GM10266 (cell line): ENCODE results near the gene PRR15L.

Experiments used
- DNase-seq: peaks from one replicate; pipeline ENCODE4 v3.0.0; 2012; ENCODE audit errors: extremely low spot score
- CTCF ChIP-seq: IDR thresholded peaks from 2 replicates; pipeline ENCODE4 v1.5.1; 2012; ENCODE audit warnings: mild to moderate bottlenecking, low read depth; ENCODE audit not compliant: control insufficient read depth, insufficient read depth; ENCODE audit errors: missing control alignments

The PRR15L gene

GRCh38 chr17:47948706-47949196, 8.9 kb downstream of the PRR15L start:
- peak; percentile 20 for TF ChIP-seq CTCF
- DNase-seq, result no peak

- peak; percentile 87 for DNase-seq
- peak; percentile 74 for TF ChIP-seq CTCF
Measured at GRCh38 chr17:47946929-47947397, 10.7 kb downstream of the PRR15L start.

GRCh38 chr17:47946516-47946915, 11.2 kb downstream of the PRR15L start:
- TF ChIP-seq CTCF, result no peak
- no peak for DNase-seq

- DNase-seq, result no peak
- no peak for TF ChIP-seq CTCF
Measured at GRCh38 chr17:47945529-47946508, 11.9 kb downstream of the PRR15L start.

DNA sequence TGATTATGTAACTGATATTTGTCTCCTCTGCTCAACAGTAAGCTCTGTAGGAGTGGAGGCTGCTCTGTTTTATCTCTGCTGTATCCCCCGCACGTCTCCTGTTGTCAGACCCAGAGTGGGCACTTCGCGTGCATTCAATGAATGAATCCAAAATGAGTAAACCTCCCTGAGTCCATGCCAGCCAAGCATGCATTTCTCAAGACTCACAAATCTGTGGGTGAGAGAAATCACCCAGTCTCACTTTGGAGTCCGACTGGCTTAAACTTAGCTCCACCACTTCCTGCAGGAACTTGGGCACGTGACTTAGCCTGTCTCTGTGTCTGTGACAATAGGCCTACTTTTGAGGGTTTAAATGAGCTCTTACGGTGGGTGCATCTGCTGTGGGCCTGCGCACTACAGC, 12.6 kb downstream of the PRR15L start:
- no peak for DNase-seq
- TF ChIP-seq CTCF, result no peak

GRCh38 chr17:47942568-47942967, 15.1 kb downstream of the PRR15L start:
- TF ChIP-seq CTCF, result no peak
- DNase-seq, result no peak

- TF ChIP-seq CTCF, result no peak
- DNase-seq, result no peak
Measured at GRCh38 chr17:47942096-47942510, 15.6 kb downstream of the PRR15L start.
